Heart left ventricle (tissue), 16 donors: Measurements from ENCODE around the gene DYNLT4. TPM values are rescaled to one million over a fixed set of nuclear protein-coding genes. Genes with fewer than 3 reads are reported as not detected.
A peak's percentile ranks its signal among the peaks of the same experiment; 100 is the strongest.

Experiments used
- ATAC-seq, 4 donors: fragments of 200-7000 bp; cut with Tn5 transposase; one replicate each; pipeline ENCODE4 v1.9.1; 2020 to 2022; ENCODE audit warnings: moderate library complexity in 4 of 4, mild to moderate bottlenecking in 3 of 4, moderate number of reproducible peaks in 1 of 4
- DNase-seq, 5 donors: peaks; one replicate each; pipeline ENCODE4 v3.0.0-alpha.2; 2020
- H3K27ac ChIP-seq, 12 donors: fragments of 200-600 bp; sonication (generic) in 4 of 12; one replicate each; pipeline versions ENCODE4 v1.5.0 to v1.8.0; 2016 to 2022; ENCODE audit warnings: mild to moderate bottlenecking in 2 of 12
- H3K27me3 ChIP-seq, 9 donors: fragments of 200-600 bp; sonication (generic) in 2 of 9; one replicate each; pipeline versions ENCODE4 v1.5.1 to v1.8.0; 2016 to 2022; ENCODE audit warnings: mild to moderate bottlenecking in 3 of 9
- H3K36me3 ChIP-seq, 9 donors: fragments of 200-600 bp; sonication (generic) in 2 of 9; one replicate each; pipeline versions ENCODE4 v1.5.0 to v1.8.0; 2018 to 2022; ENCODE audit warnings: mild to moderate bottlenecking in 2 of 9
- H3K4me1 ChIP-seq, 12 donors: fragments of 200-600 bp; sonication (generic) in 4 of 12; one replicate each; pipeline versions ENCODE4 v1.5.0 to v1.8.0; 2016 to 2022; ENCODE audit warnings: mild to moderate bottlenecking in 3 of 12
- H3K4me3 ChIP-seq, 12 donors: fragments of 200-600 bp; sonication (generic) in 4 of 12; one replicate each; pipeline versions ENCODE4 v1.5.0 to v1.8.0; 2017 to 2022; ENCODE audit warnings: mild to moderate bottlenecking in 9 of 12, moderate library complexity in 4 of 12
- H3K9me3 ChIP-seq, 12 donors: fragments of 200-600 bp; sonication (generic) in 4 of 12; one replicate each; pipeline versions ENCODE4 v1.5.0 to v1.8.0; 2016 to 2022; ENCODE audit warnings: mild to moderate bottlenecking in 1 of 12
- CTCF ChIP-seq, 12 donors: fragments of 200-600 bp; sonication (generic) in 4 of 12; IDR thresholded peaks; one replicate each; pipeline versions ENCODE4 v1.5.0 to v1.8.0; 2018 to 2022; ENCODE audit warnings: antibody characterized with exemption in 12 of 12, mild to moderate bottlenecking in 5 of 12
- POLR2A ChIP-seq, 2 donors: fragments of 450-650 bp; IDR thresholded peaks; one replicate each; pipeline ENCODE4 v1.6.1; 2017; ENCODE audit warnings: antibody characterized with exemption in 2 of 2, mild to moderate bottlenecking in 2 of 2, moderate library complexity in 2 of 2
- WGBS, 4 donors: extraction: QIAGEN DNeasy Blood & Tissue Kit in 2 of 4; methylation state at CpG; one replicate each; pipeline versions ENCODE4 v1.1.5 to v1.1.7; 2013 to 2018; 5-methylcytosine and 5-hydroxymethylcytosine counted together
- intact Hi-C, 10 donors: fragments of 100-400 bp; cut with DNase I; formaldehyde crosslinking; loops; one replicate each; pipeline versions ENCODE4 v1.11.1 to v1.14.2; 2022
- polyA plus RNA-seq, 2 donors: library from polyadenylated mRNA; stranded (reverse); fragments of 200-250 nt; gene quantifications; one replicate each; pipeline ENCODE4 v1.2.3, GENCODE V29; 2013
- total RNA-seq, 9 donors: library from RNA; depleted of rRNA in 2 of 9; stranded (reverse); fragments of >200 nt in 2 of 9; fragmentation: NEBNext Ultra II Directional in 3 of 9; extraction: Animal tissue kit (Norgen Biotek cat#: 25700) in 3 of 9; gene quantifications; one replicate each; pipeline versions ENCODE4 v1.1.0 to v1.2.4, GENCODE V29; 2016 to 2023
- donor health status: ischemic (EF 13 %, LVEDD 7.1; RV severe dilation, severe dysfunction).
- donor health status: healthy with polysubstance abuse.
- donor health status: DM: no; HTN: yes; CAD: no.
- donor health status: DM: no; HTN: no; CAD: no.
- donor health status: ischemic (EF 25% LVEDD 6.9; RV normal size, moderate dysfunction).
- donor health status: ischemic (EF 25% LVEDD 5.7; RV mildly dilated, moderate dysfunction).
- donor health status: healthy.
- donor health status: DM: yes; HTN: yes; CAD: no.
- donor health status: ischemic (EF 35%, LVEDD 5.7; RV mildly dilated, moderate dysfunction).
- donor health status: nonischemic (EF 11% LVEDD 7.7; RV severe dilation, severe dysfunction).
- donor health status: DM: yes; HTN: yes; CAD: no.
- donor health status: PGD.
- donor health status: ischemic (EF 29% LVEDD 5.4; RV normal size, mild dysfunction).
- donor health status: nonischemic (EF 23%, LVEDD 6.1; RV moderate dilation, normal function).

DYNLT4 gene
- total and polyA plus RNA-seq, 11 donors, result 0.36 to 1.7 (median 0.82) TPM; not detected in 1

DNA sequence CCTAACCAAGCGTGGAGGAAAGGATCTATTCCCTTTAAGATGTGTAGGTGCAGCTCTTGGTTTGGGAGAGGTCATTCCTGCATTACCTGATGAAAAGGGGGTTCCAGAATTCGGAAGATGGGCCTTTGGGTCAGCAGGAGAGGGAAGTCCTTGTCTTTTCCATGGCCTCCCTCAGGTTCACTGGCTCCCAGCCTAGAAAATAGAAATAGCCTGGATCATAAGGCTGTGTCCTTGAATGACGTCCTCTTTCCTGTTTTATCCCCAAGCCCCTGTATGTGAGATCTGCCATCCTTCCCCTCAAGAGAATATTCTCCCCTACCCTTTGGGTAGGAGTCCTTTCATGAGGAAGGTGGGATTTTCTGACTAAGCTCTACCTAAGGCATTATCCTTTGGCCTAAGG, 46.3 kb downstream of the DYNLT4 start:
- ATAC-seq (peak in 3 of 4 donors; percentile 45 to 75 (median 74)), DNase-seq (no peak)
- 62 to 75% (median 68%) methylated on average over 3 of the region's 3 CpGs for WGBS, 4 donors
- TF ChIP-seq CTCF (IDR thresholded peaks at IDR 0.05), result no peak
- TF ChIP-seq POLR2A (IDR thresholded peaks at IDR 0.05), result no peak
- Histone ChIP-seq H3K36me3 (peaks cover 0 to 67% (median 0%) of the 10 kb centered on the region in 9 donors), H3K27ac (no peak overlapping the region), H3K4me3 (no peak overlapping the region), H3K4me1 (peaks cover 0 to 5% (median 0%) of the 10 kb centered on the region in 12 donors), H3K27me3 (no peaks in the 10 kb centered on the region), H3K9me3 (no peaks in the 10 kb centered on the region)
- intact Hi-C loops, result no loop called here

- no peak overlapping the region for H3K27ac ChIP-seq
- TF ChIP-seq POLR2A (IDR thresholded peaks at IDR 0.05) (no peak), CTCF (IDR thresholded peaks at IDR 0.05) (no peak)
- DNase-seq (no peak), ATAC-seq (no peak)
- no peak overlapping the region for H3K4me3 ChIP-seq
- intact Hi-C loops, result no loop called here
- H3K27me3 ChIP-seq, result no peaks in the 10 kb centered on the region
- H3K4me1 ChIP-seq, result peaks cover 0 to 5% (median 0%) of the 10 kb centered on the region in 12 donors
- H3K36me3 ChIP-seq, result peaks cover 0 to 82% (median 0%) of the 10 kb centered on the region in 9 donors
- WGBS, 4 donors, result 86 to 93% (median 90%) methylated on average over 10 to 11 of the region's 11 CpGs
- no peaks in the 10 kb centered on the region for H3K9me3 ChIP-seq
Observed at GRCh38 chr1:44759077-44759476, 48.1 kb downstream of the DYNLT4 start.

- peaks cover 0 to 84% (median 0%) of the 10 kb centered on the region in 9 donors for H3K36me3 ChIP-seq
- no peak for ATAC-seq
- no peak for TF ChIP-seq CTCF (IDR thresholded peaks at IDR 0.05)
- TF ChIP-seq POLR2A (IDR thresholded peaks at IDR 0.05), result no peak
Observed at GRCh38 chr1:44757420-44757819, 49.7 kb downstream of the DYNLT4 start.

More at GRCh38 chr1:44757420-44757819, 49.7 kb downstream of the DYNLT4 start:
- intact Hi-C loops, result no loop called here
- Histone ChIP-seq H3K27me3 (no peaks in the 10 kb centered on the region), H3K27ac (no peak overlapping the region), H3K9me3 (no peaks in the 10 kb centered on the region), H3K4me3 (no peak overlapping the region), H3K4me1 (peaks cover 0 to 5% (median 0%) of the 10 kb centered on the region in 12 donors)
- 94 to 98% (median 97%) methylated on average over 2 of the region's 2 CpGs for WGBS, 4 donors
- DNase-seq, result no peak

Other genes starting within 250 kb of the DYNLT4 start
- gene TMEM53, start 132.9 kb downstream of the DYNLT4 start, total RNA-seq, result 10 to 100 TPM in 6 of 9 donors, 1 to 10 TPM in 3; 8.5 to 18.1 (median 12.5) TPM
- gene TMEM53, start 132.9 kb downstream of the DYNLT4 start, polyA plus RNA-seq, result 10 to 100 TPM in 1 of 2 donors, 1 to 10 TPM in 1; 8.6 to 20.0 TPM
- gene ARMH1, start 132.6 kb downstream of the DYNLT4 start, total RNA-seq, result 1 to 10 TPM in 2 of 9 donors, under 1 TPM in 4, not detected in 3; 0.33 to 9.9 (median 0.64) TPM
- gene ARMH1, start 132.6 kb downstream of the DYNLT4 start, polyA plus RNA-seq, result under 1 TPM; 0.62 to 0.88 TPM
- gene RNU5D-1, start 76.2 kb downstream of the DYNLT4 start, total RNA-seq, result not detected
- gene RNU5D-1, start 76.2 kb downstream of the DYNLT4 start, polyA plus RNA-seq, result not detected
- gene KIF2C, start 67.5 kb downstream of the DYNLT4 start, total RNA-seq, result 1 to 10 TPM in 5 of 9 donors, under 1 TPM in 4; 0.25 to 7.0 (median 1.2) TPM
- under 1 TPM; 0.34 to 0.68 TPM for gene KIF2C, start 67.5 kb downstream of the DYNLT4 start, polyA plus RNA-seq
- gene RPS8, start 31.8 kb downstream of the DYNLT4 start, total RNA-seq, result 1,000 to 10,000 TPM in 3 of 9 donors, 100 to 1,000 TPM in 6; 576 to 1,019 (median 853) TPM
- gene RPS8, start 31.8 kb downstream of the DYNLT4 start, polyA plus RNA-seq, result 1,000 to 10,000 TPM; 1,199 to 1,848 TPM
- under 1 TPM in 3 of 9 donors, not detected in 6; 0.09 to 0.32 (median 0.23) TPM for gene BEST4, start 19.2 kb downstream of the DYNLT4 start, total RNA-seq
- gene BEST4, start 19.2 kb downstream of the DYNLT4 start, polyA plus RNA-seq, result under 1 TPM; 0.06 to 0.11 TPM
- 10 to 100 TPM in 2 of 9 donors, 1 to 10 TPM in 7; 4.5 to 17.9 (median 6.6) TPM for gene PLK3, start 7.0 kb downstream of the DYNLT4 start, total RNA-seq
- gene PLK3, start 7.0 kb downstream of the DYNLT4 start, polyA plus RNA-seq, result 1 to 10 TPM; 5.8 to 6.9 TPM
- 1 to 10 TPM in 8 of 9 donors, under 1 TPM in 1; 0.56 to 7.4 (median 2.8) TPM for gene BTBD19, start 1.2 kb upstream of the DYNLT4 start, total RNA-seq
- gene BTBD19, start 1.2 kb upstream of the DYNLT4 start, polyA plus RNA-seq, result 1 to 10 TPM; 2.6 to 6.2 TPM
- gene PTCH2, start 35.9 kb upstream of the DYNLT4 start, total RNA-seq, result under 1 TPM in 8 of 9 donors, not detected in 1; 0.21 to 0.85 (median 0.41) TPM
- gene PTCH2, start 35.9 kb upstream of the DYNLT4 start, polyA plus RNA-seq, result under 1 TPM; 0.19 to 0.27 TPM
- gene EIF2B3, start 179.2 kb upstream of the DYNLT4 start, total RNA-seq, result 10 to 100 TPM; 27.5 to 48.8 (median 37.7) TPM
- 10 to 100 TPM; 33.3 to 50.6 TPM for gene EIF2B3, start 179.2 kb upstream of the DYNLT4 start, polyA plus RNA-seq
- gene HECTD3, start 204.0 kb upstream of the DYNLT4 start, total RNA-seq, result 10 to 100 TPM; 17.6 to 34.3 (median 22.8) TPM
- 10 to 100 TPM; 18.9 to 30.1 TPM for gene HECTD3, start 204.0 kb upstream of the DYNLT4 start, polyA plus RNA-seq
- gene UROD, start 204.9 kb upstream of the DYNLT4 start, total RNA-seq, result 10 to 100 TPM; 58.2 to 95.8 (median 78.4) TPM
- gene UROD, start 204.9 kb upstream of the DYNLT4 start, polyA plus RNA-seq, result 10 to 100 TPM; 80.6 to 89.3 TPM